Measurements from ENCODE around the gene MTUS2. TPM values are rescaled to one million over a fixed set of nuclear protein-coding genes. Genes with fewer than 3 reads are reported as not detected.

The MTUS2 gene
- total and polyA plus RNA-seq, 4 donors: under 0.01 to 0.70 (median 0.15) TPM

DNA sequence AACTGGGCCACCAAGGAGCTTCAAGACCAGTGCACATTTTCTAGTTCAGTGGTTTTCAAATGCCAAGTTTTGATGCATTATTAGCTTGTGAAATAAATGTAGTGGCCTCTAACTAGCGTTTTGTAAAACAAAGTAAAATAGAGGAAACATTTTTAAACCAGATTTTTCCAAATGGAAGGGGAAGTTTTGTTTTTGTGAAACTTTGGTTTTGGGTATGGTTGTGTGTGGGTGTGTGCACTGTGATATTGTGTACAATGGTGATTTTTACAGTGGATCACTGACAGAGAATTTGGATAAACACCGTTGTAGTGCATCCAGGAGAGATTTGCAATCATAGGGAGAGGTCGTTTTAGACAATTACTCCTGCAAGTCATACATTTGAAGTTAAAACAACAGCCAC lies 666.4 kb downstream of the MTUS2 start:
- no peaks in the 10 kb centered on the region for H3K9me3 ChIP-seq (ENCODE audit: control insufficient read depth in 4 of 4, low read length in 3 of 4)
- no peak overlapping the region for H3K9ac ChIP-seq (ENCODE audit: low read depth in 1 of 2, low read length in 2 of 2)
- H3K4me3 ChIP-seq (ENCODE audit: low read depth in 1 of 3, low read length in 3 of 3): no peak overlapping the region
- 70% methylated on average over 3 of the region's 3 CpGs for WGBS
- no peak overlapping the region for H3K27ac ChIP-seq (ENCODE audit: low read depth in 1 of 2, low read length in 2 of 2)
- no peaks in the 10 kb centered on the region for H3K4me1 ChIP-seq (ENCODE audit: control insufficient read depth in 4 of 4, insufficient read depth in 4 of 4, low read length in 3 of 4)
- TF ChIP-seq RXRA (IDR thresholded peaks at IDR 0.05): no peak
- no peak for TF ChIP-seq REST (IDR thresholded peaks at IDR 0.05)
- TF ChIP-seq, protein P1, sequence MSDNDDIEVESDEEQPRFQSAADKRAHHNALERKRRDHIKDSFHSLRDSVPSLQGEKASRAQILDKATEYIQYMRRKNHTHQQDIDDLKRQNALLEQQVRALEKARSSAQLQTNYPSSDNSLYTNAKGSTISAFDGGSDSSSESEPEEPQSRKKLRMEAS (IDR thresholded peaks at IDR 0.05): no peak
- no peak for TF ChIP-seq SP1 (IDR thresholded peaks at IDR 0.05)
- TF ChIP-seq CTCF (IDR thresholded peaks at IDR 0.05; ENCODE audit: low read depth, low read length, missing input control): no peak
- no peak for TF ChIP-seq FOXA1 (IDR thresholded peaks at IDR 0.05)
- TF ChIP-seq HNF4A (conservative IDR thresholded peaks at IDR 0.05): no peak
- no peak for TF ChIP-seq NR2F2 (IDR thresholded peaks at IDR 0.05)
- TF ChIP-seq TAF1 (conservative IDR thresholded peaks at IDR 0.05): no peak
- TF ChIP-seq JUND (IDR thresholded peaks at IDR 0.05): no peak
- no peak for TF ChIP-seq ATF3 (IDR thresholded peaks at IDR 0.05)
- TF ChIP-seq EGR1 (IDR thresholded peaks at IDR 0.05; ENCODE audit: low read depth in 2 of 2): no peak
- TF ChIP-seq ZBTB33 (IDR thresholded peaks at IDR 0.05): no peak
- TF ChIP-seq GABPA (IDR thresholded peaks at IDR 0.05 in 1 of 2, conservative IDR thresholded peaks at IDR 0.05 in 1 of 2): no peak
- no peaks in the 10 kb centered on the region for H3K27me3 ChIP-seq (ENCODE audit: control insufficient read depth in 4 of 4, insufficient read depth in 4 of 4, low read length in 3 of 4)
- no peak for DNase-seq (ENCODE audit: low spot score)
- no peaks in the 10 kb centered on the region for H3K36me3 ChIP-seq (ENCODE audit: control insufficient read depth in 4 of 4, insufficient read depth in 3 of 4, low read depth in 1 of 4, low read length in 3 of 4)
